Neural crest cell (in vitro differentiated cells): Measurements from ENCODE around the gene OPTN. TPM values are rescaled to one million over a fixed set of nuclear protein-coding genes. Genes with fewer than 3 reads are reported as not detected.
A peak's percentile ranks its signal among the peaks of the same experiment; 100 is the strongest.

ENCODE experiments used
- DNase-seq: peaks from one replicate; pipeline ENCODE4 v3.0.0; 2021; ENCODE audit warnings: low read depth, mixed read lengths, low spot score
- H3K27ac Mint-ChIP-seq: one replicate; pipeline ENCODE4 v1.8.0; 2021; ENCODE audit warnings: mild to moderate bottlenecking, mixed read lengths; ENCODE audit not compliant: unreplicated experiment
- H3K27me3 Mint-ChIP-seq: 2 replicates; pipeline ENCODE4 v1.8.0; 2021; ENCODE audit warnings: low read depth, mild to moderate bottlenecking, mixed read lengths
- H3K36me3 Mint-ChIP-seq: 2 replicates; pipeline ENCODE4 v1.8.0; 2021; ENCODE audit warnings: low read depth, mild to moderate bottlenecking, mixed read lengths
- H3K4me1 Mint-ChIP-seq: 2 replicates; pipeline ENCODE4 v1.8.0; 2021; ENCODE audit warnings: mixed read lengths
- H3K4me3 Mint-ChIP-seq: one replicate; pipeline ENCODE4 v1.8.0; 2021; ENCODE audit warnings: mild to moderate bottlenecking, mixed read lengths
- H3K9me3 Mint-ChIP-seq: 2 replicates; pipeline ENCODE4 v1.8.0; 2021; ENCODE audit warnings: mixed read lengths
- total RNA-seq: library from RNA; stranded (reverse); gene quantifications from 2 replicates; pipeline ENCODE4 v1.2.1, GENCODE V29; 2021
- TF ChIP-seq, protein P1 (sequence below): fragments of 200-600 bp; sonication (generic); conservative IDR thresholded peaks from 2 replicates; pipeline ENCODE4 v1.5.0; 2021; ENCODE audit warnings: antibody characterized with exemption, mild to moderate bottlenecking

OPTN gene
- total RNA-seq, 1 donor from 2014 or later: 6.2 TPM

GRCh38 chr10:13068484-13068883 is 31.5 kb upstream of the OPTN start:
- no peak for DNase-seq
- H3K27me3 Mint-ChIP-seq: peaks cover 4% of the 10 kb centered on the region
- TF ChIP-seq, protein P1, sequence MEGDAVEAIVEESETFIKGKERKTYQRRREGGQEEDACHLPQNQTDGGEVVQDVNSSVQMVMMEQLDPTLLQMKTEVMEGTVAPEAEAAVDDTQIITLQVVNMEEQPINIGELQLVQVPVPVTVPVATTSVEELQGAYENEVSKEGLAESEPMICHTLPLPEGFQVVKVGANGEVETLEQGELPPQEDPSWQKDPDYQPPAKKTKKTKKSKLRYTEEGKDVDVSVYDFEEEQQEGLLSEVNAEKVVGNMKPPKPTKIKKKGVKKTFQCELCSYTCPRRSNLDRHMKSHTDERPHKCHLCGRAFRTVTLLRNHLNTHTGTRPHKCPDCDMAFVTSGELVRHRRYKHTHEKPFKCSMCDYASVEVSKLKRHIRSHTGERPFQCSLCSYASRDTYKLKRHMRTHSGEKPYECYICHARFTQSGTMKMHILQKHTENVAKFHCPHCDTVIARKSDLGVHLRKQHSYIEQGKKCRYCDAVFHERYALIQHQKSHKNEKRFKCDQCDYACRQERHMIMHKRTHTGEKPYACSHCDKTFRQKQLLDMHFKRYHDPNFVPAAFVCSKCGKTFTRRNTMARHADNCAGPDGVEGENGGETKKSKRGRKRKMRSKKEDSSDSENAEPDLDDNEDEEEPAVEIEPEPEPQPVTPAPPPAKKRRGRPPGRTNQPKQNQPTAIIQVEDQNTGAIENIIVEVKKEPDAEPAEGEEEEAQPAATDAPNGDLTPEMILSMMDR: no peak
- H3K4me1 Mint-ChIP-seq: no peaks in the 10 kb centered on the region
- no peak overlapping the region for H3K27ac Mint-ChIP-seq
- H3K36me3 Mint-ChIP-seq: peaks cover 2% of the 10 kb centered on the region
- peaks cover 3% of the 10 kb centered on the region for H3K9me3 Mint-ChIP-seq
- no peak overlapping the region for H3K4me3 Mint-ChIP-seq

- Mint-ChIP-seq H3K4me3 (no peak overlapping the region), H3K27me3 (peaks cover 25% of the 10 kb centered on the region), H3K4me1 (no peaks in the 10 kb centered on the region), H3K36me3 (peaks cover 2% of the 10 kb centered on the region), H3K27ac (no peak overlapping the region), H3K9me3 (peaks cover 3% of the 10 kb centered on the region)
- TF ChIP-seq, protein P1: no peak
- DNase-seq: no peak
These were observed 27.6 kb upstream of the OPTN start for GRCh38 chr10:13072339-13072738.

DNA sequence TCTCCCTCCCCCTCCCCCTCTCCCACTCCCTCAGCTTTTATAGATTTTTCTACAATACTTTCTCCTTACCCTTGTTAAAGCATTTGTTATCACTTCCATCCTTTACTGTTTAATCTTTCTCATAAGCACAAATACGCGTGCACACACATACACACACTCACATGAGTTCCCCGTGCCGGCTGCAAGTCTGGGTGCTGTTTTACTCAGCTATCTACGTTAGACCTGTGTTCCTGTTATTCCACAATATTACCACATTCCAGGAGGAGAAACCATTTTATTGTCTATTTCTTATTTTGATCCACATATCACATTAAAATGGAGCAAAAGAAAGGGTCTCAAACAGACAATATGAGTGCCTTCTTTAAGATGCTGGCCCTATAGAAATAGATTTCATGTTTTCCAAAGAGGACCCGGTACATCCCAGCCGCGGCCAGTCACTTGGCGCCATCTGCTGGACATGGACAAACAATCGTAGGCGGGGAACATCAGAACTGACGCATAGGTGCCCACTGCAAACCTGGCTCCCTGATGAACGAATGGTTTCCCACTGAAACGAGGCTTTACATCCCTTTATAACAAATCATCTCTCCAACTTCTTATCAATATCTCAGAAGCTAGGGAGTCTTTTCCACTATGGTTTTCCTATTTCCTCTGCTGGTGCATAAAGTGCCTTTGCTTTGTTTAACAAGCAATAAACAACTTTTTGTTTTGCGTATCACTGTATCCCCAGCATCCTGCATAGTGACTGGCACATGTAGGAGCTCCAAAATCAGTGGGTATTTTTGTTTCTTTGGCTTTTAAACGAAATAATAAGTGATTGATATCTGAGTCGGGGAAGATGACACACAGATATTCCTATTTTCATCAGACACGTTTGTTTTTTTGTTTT is 25.2 kb upstream of the OPTN start:
- H3K36me3 Mint-ChIP-seq: peaks cover 2% of the 10 kb centered on the region

GRCh38 chr10:13078912-13079775 is 20.8 kb upstream of the OPTN start:
- DNase-seq: no peak
- H3K27ac Mint-ChIP-seq: no peak overlapping the region
- peaks cover 4% of the 10 kb centered on the region for H3K9me3 Mint-ChIP-seq
- no peak overlapping the region for H3K4me3 Mint-ChIP-seq
- no peaks in the 10 kb centered on the region for H3K4me1 Mint-ChIP-seq
- H3K36me3 Mint-ChIP-seq: peaks cover 3% of the 10 kb centered on the region
- TF ChIP-seq, protein P1: no peak
- H3K27me3 Mint-ChIP-seq: peaks cover 25% of the 10 kb centered on the region

More for the DNA sequence above, 25.2 kb upstream of the OPTN start:
- Mint-ChIP-seq H3K4me1 (no peaks in the 10 kb centered on the region), H3K4me3 (no peak overlapping the region), H3K27me3 (peaks cover 25% of the 10 kb centered on the region), H3K9me3 (no peaks in the 10 kb centered on the region), H3K27ac (no peak overlapping the region)
- TF ChIP-seq, protein P1: peak; percentile 94
- peak; percentile 83 for DNase-seq

DNA sequence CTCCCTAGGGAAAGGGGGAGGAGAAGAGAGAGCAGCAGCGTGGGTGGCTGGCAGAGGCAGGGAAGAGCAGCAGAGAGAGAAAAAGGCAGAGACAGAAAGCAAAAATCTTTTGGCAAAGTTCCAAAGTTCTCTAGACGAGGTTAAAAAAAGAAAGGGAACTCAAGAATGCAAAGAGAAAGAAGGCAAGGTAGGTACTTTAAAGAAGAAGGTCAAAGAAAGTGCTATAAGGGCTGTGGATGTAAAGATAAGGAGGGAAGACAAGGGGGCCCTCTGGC is 20.2 kb upstream of the OPTN start:
- Mint-ChIP-seq H3K27me3 (peaks cover 25% of the 10 kb centered on the region), H3K36me3 (peaks cover 3% of the 10 kb centered on the region), H3K4me3 (no peak overlapping the region), H3K27ac (no peak overlapping the region), H3K4me1 (no peaks in the 10 kb centered on the region), H3K9me3 (peaks cover 4% of the 10 kb centered on the region)
- no peak for DNase-seq
- TF ChIP-seq, protein P1: no peak
